Superior temporal gyrus (tissue), 1 donor: ENCODE data around the gene CETP.

Experiments used
- DNase-seq: peaks from one replicate; pipeline ENCODE4 v3.0.0-alpha.2; 2016; ENCODE audit errors: extremely low spot score

The CETP gene

GRCh38 chr16:57022445-57022844 is 60.7 kb downstream of the CETP start:
- DNase-seq = no peak

- DNase-seq = no peak
Observed at GRCh38 chr16:57023541-57024249, 61.9 kb downstream of the CETP start.

- DNase-seq = no peak
Observed at GRCh38 chr16:57024894-57025680, 63.3 kb downstream of the CETP start.

GRCh38 chr16:57025941-57026777 is 64.4 kb downstream of the CETP start:
- no peak for DNase-seq

- DNase-seq = no peak
Observed at GRCh38 chr16:57026778-57027062, 65.0 kb downstream of the CETP start.

- DNase-seq = no peak
Observed at GRCh38 chr16:57027067-57027466, 65.3 kb downstream of the CETP start.

GRCh38 chr16:57028086-57028485 is 66.3 kb downstream of the CETP start:
- no peak for DNase-seq

- DNase-seq = no peak
Observed at GRCh38 chr16:57029161-57030160, 67.7 kb downstream of the CETP start.

- no peak for DNase-seq
Observed at GRCh38 chr16:57030346-57030902, 68.7 kb downstream of the CETP start.

- no peak for DNase-seq
Observed at GRCh38 chr16:57031156-57031555, 69.4 kb downstream of the CETP start.

- no peak for DNase-seq
Observed at GRCh38 chr16:57032346-57032745, 70.6 kb downstream of the CETP start.

- no peak for DNase-seq
Observed at GRCh38 chr16:57032931-57033330, 71.2 kb downstream of the CETP start.
